NOMO-1 treated with dmso at 0.1 percent for 144 hours (cell line): ENCODE measurements around the gene PRKCE.
"Not testable (repeated sequence)": the region's sequence is repeated elsewhere in the genome, so short reads cannot be mapped to it uniquely, and the experiment has no call there.

ENCODE experiments used
- DNase-seq: peaks from one replicate; lab custom pipeline; 2025; ENCODE audit not compliant: unreplicated experiment; lab: John Stamatoyannopoulos, UW

PRKCE gene

DNA sequence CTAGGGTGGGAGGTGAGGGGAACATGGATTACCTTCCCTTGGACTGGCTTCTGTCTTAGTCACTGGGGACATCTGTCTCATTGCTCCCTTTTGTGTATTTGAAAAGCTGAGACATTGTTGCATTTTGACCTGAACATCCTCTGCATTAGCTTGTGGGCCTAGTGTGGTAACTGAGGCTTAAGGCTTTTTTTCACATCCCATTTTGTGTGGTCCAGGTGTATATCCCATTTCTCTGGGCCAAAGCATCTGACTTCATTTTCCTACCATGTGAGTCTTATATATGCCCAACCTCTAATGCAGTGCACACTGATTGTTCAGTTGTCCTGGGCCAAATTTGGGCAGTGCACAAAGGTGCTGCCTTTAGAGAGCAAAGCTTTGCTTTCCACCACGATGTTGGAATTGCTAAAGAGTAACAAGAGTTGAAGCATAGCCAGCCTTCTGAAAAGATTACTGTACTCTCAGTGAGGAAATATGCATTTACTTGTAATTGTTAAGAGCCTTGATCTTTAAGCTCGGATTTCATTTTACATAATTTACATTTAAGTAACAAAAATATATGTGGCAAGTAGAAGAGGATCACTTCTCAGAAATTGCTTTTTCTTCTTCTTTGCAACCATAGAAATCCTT is 13.3 kb downstream of the PRKCE start:
- no peak for DNase-seq

DNA sequence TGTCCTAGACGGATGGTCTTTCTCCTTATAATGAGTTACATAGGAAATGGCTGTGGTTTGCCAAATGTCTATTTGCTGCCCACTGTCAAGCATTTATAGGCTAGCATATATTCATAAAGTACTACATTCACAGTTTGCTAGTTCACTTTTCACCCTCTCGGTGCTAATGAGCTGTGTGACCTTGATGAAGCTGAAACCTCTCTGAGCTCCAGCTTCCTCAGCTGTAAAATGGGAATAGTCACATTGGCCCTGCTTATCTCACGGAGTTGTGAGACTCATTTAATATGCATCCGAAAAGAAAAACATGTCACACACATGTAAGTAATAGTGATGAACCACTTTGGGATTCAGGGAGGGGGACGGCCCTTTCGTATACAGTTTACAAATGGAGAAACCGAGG is 17.0 kb downstream of the PRKCE start:
- no peak for DNase-seq

DNA sequence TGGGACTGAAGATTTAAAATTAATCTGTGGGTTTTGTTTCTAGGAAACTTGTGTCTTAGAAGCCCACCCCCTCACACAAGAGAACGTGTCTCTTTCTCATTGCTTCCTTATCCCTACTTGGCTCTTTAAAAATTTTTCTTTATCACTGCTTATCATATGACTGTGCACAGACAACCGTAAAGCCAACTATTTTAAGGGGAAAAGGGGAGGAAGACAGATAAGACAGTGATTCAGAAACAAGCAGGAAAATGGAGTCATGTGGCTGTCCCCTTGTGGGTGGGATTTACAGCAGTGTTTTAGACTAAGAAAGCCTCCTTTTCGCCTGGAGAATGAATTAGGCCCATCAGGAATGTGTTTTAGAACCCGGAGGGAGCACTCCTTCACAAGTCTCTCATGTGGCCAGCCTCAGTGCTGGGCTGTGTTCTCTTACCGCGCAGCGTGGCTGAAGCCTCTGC is 17.6 kb downstream of the PRKCE start:
- DNase-seq: no peak

- DNase-seq: no peak
Observed at GRCh38 chr2:45670646-45671045, 19.2 kb downstream of the PRKCE start.

- no peak for DNase-seq
Observed at GRCh38 chr2:45672138-45672537, 20.7 kb downstream of the PRKCE start.

DNA sequence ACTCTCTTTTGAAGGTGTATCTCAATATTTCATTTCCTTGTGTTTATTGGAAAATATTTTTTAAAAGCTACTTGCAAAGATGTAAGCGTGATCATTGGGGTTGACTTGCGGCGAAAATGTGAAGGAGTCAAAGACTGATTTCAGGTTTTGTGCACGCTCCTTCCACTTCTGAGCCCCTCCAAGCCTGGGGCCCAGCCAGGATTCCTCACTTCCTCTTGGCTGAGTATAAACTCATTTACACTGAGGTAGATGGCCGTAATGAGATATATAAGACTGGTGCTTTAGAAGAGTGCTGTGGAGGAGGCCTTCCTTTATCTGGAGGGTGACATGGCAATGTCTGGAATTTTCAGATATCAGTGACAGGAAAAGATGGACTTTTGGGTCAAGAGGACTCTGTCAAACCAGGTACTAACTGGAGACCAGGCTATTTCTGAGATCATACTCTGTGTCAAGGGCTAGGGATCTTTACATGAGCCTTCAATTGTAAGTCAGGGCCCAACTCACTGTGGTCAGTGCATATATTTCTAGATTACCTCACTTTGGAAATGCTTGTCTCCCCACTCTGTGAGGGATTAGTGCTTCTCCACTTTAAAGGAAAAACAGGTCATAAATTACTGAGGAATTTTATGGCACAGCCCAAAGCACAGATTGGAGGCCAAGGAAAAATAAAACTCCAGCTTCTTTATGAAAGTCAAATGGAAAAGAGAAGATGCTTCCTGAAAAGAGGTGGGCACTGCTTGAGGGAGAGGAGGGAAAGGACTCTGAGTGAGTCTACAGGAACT is 22.8 kb downstream of the PRKCE start:
- DNase-seq: no peak

- DNase-seq: no peak
Observed at GRCh38 chr2:45675263-45675812, 23.9 kb downstream of the PRKCE start.

DNA sequence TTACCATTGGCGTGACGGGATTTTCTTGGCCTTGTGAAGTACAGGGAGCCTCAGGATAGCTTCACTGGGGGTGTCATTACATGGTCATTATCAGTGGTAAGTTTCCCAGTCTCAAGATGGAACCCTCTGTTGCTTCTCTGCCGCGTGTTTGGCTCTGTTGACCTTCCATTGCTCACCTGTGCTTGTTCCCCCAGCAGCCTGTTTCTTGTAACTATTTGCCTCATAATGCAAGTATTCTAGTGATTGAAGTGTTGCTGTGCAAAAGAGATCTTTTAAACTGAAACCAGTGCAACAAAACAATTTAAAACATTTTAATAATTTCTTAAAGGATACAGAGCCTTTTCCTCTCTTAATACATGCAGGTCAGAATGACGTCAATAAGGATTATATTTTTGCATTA is 24.6 kb downstream of the PRKCE start:
- no peak for DNase-seq

- DNase-seq: no peak
Observed at GRCh38 chr2:45678791-45679348, 27.4 kb downstream of the PRKCE start.

DNA sequence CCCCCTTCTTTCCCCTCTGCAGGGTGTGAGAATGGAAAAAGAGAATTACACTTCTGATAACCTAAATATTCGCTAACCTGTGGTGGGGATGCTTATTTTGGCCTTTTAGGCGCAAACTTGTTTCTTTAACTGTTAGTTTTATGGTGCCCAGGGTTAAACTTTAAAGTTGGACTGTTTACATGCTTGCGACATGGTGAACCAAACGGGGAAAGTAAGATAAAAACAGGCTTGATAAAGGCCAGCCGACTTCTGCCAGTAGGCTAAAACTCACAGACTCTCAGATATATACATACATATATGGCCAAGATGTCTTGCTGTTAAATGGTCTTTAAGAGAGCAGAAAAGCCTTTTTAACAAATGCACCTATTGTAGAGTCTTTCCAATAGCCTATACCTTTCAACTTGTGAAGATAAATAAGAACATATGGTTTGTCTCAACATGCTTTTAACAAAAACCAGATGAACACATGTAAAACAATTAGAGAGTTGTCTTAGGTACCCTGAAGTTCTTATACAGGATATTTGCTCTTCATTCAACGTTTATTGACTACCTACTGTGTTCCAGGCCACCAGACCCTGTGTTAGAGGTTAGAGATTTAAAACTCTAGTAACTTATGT is 29.0 kb downstream of the PRKCE start:
- no peak for DNase-seq

DNA sequence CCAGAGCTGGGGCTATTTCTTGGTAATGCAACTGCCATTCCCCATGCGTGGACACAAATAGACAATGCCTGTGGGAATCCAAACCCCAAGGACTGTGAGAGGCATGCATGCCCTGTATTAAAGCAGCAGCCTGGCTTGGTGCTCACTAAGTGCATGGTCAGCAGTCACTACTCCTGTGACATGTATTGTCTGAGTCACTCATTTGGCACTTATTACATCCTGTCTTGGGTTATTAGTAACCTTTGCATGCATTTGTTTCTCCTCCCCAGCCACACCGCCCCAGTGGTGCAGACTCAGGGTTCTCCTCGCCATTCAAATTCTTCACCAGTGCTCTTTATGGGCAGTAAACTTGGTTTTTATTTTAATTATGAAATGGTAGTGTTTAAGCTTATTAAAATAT is 30.2 kb downstream of the PRKCE start:
- DNase-seq: no peak

- no peak for DNase-seq
Observed at GRCh38 chr2:45683292-45683691, 31.8 kb downstream of the PRKCE start.

DNA sequence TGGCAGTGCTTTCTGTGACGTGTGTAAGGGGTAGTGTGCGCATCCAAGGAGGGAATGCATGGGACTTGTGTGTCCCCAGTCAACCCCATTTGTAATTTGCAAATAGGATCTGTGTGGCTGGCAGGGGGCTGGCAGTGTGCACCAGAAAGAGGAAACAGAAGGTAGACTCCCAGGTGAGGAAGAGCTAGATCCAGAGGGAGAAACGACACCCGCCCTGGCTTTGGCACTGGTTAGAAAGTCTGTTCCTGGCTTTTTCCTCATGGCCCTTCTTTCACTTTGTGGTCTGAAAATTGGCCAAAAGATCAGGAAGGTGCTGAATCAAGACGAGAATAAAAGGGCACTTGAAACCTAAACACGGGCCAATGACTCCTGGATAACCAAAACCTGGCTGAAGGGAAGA is 33.3 kb downstream of the PRKCE start:
- DNase-seq: no peak

- no peak for DNase-seq
Observed at GRCh38 chr2:45685260-45685659, 33.8 kb downstream of the PRKCE start.

- no peak for DNase-seq
Observed at GRCh38 chr2:45687964-45688363, 36.5 kb downstream of the PRKCE start.

DNA sequence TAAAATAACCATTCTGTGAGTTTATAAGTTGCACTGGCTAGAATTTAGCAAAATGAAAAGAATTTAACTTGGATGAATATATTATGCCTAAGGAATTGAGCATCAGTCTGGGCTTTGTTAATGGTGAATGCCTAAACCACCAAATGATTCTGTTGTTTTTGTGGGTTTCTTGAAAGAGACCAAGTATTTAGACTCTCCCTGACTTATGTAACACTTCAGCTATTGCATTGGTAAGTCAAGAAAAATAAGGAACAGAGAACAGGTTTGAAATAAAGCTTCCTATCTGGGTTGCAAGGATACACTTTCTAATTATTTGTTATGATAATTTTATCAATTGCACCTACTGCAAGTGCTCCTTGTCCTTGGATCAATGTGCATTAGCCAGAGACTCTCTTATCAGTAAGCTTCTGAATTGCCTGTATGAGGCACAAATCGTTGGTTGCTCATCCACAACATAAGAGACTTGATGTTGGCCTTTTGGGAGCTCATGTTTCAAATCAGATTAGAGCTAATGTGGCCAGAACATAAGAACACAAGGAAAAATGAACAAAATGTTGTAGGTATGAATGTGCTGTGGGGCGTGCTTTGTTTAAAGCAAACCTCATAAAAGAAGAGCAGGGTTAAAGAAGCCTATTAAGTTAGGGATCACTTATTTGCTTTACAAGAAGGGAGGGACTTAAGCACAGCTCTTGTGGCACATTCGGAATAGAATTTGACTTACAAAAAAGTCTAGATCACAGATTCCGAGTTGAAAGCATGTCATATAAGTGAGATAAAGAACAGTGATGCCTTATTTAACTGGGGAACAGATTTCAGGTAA is 37.2 kb downstream of the PRKCE start:
- DNase-seq: no peak

DNA sequence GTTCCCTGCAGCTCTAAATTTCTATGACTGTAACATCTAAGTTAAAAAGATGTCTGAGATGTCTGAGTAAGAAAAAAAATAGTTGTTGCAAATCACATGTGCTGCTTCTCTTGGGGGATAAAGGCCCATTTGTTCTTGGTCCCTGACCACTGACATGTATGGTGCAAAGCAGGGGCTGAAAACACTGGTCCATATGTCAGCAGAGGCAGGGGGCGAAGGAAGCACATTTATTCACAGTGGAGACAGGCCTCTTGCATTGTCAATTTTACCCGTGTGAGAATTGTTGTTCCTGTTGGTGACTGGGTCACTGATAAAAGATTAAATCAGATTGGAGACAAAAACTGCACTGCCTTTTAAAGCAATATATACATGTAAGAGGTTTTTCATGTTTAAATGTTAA is 38.8 kb downstream of the PRKCE start:
- no peak for DNase-seq

DNA sequence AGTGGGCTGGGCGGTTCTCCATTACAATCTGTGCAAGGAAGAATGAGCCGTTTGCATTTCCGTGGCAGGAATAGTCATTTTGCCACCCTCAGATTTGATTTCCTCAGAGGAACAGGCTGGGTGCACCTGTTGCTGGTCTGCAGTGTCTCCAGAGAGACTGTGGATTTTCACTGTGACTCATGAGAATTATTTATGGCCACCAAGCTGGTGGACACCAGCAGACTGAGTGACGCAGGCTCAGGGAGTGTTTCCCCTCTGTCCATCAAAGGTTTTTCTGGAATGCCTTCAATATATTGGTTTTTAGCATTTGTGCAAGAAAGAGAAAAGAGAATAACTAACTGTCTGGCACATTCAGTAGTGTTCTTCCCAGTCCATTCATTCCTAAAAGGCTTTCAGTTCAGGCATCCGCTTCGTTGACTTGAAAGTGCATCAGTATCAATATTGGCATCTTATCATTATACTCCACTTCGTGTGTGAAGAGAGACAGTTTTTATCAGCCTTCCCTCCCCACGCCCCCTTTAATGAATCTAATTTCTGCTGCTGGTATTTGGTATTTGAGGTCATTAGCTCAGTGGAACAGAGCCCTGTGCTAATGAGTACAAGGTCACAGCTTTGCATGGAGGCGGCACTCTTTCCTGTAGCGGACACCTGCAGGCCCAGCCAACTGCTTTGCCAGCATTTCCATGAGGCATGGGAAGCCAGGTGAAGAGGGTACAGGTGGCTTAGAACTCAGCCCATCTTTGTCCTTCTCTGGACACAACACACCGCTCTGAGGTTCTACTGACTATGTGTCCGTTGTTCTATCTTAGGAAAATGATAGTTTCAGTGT is 39.9 kb downstream of the PRKCE start:
- DNase-seq: no peak

- DNase-seq: no peak
Observed at GRCh38 chr2:45692566-45692965, 41.1 kb downstream of the PRKCE start.

GRCh38 chr2:45695480-45696007 is 44.1 kb downstream of the PRKCE start:
- DNase-seq: not testable (repeated sequence)
